H9 (cell line): Measurements from ENCODE around the gene IGF2R. TPM values are rescaled to one million over a fixed set of nuclear protein-coding genes. Genes with fewer than 3 reads are reported as not detected.

Experiments used
- DNase-seq: peaks from one replicate; pipeline ENCODE4 v3.0.0-alpha.2; 2017
- H2AFZ ChIP-seq: one replicate; pipeline ENCODE4 v1.6.1; 2013; ENCODE audit warnings: mild to moderate bottlenecking, low read length, control low read depth, moderate library complexity
- H2AK5ac ChIP-seq: 2 replicates; pipeline ENCODE4 v1.6.1; 2013; ENCODE audit warnings: low read length, control low read depth, mixed read lengths; ENCODE audit not compliant: insufficient read length
- H2BK120ac ChIP-seq: one replicate; pipeline ENCODE4 v1.6.1; 2013; ENCODE audit warnings: low read depth, mild to moderate bottlenecking, low read length, control low read depth, inconsistent platforms; ENCODE audit not compliant: poor library complexity, severe bottlenecking
- H2BK12ac ChIP-seq: 2 replicates; pipeline ENCODE4 v1.6.1; 2013; ENCODE audit warnings: low read length, control low read depth, mixed read lengths, low read depth; ENCODE audit not compliant: insufficient read length
- H2BK15ac ChIP-seq: 2 replicates; pipeline ENCODE4 v1.6.1; 2013; ENCODE audit warnings: low read depth, low read length, control low read depth
- H2BK20ac ChIP-seq: one replicate; pipeline ENCODE4 v1.6.1; 2013; ENCODE audit warnings: low read depth, mild to moderate bottlenecking, low read length, control low read depth, inconsistent platforms; ENCODE audit not compliant: poor library complexity, severe bottlenecking
- H2BK5ac ChIP-seq: 2 replicates; pipeline ENCODE4 v1.6.1; 2013; ENCODE audit warnings: low read length, control low read depth, mixed read lengths; ENCODE audit not compliant: insufficient read length
- H3K14ac ChIP-seq: 2 replicates; pipeline ENCODE4 v1.6.1; 2013; ENCODE audit warnings: low read length, control low read depth; ENCODE audit not compliant: insufficient read depth
- H3K18ac ChIP-seq: 2 replicates; pipeline ENCODE4 v1.6.1; 2013; ENCODE audit warnings: low read depth, mild to moderate bottlenecking, mixed read lengths, low read length, control low read depth; ENCODE audit not compliant: insufficient read length
- H3K23ac ChIP-seq: 2 replicates; pipeline ENCODE4 v1.6.1; 2013; ENCODE audit warnings: low read length, control low read depth, mixed read lengths, low read depth; ENCODE audit not compliant: insufficient read length
- H3K23me2 ChIP-seq: 2 replicates; pipeline ENCODE4 v1.6.1; 2013; ENCODE audit warnings: low read depth, mild to moderate bottlenecking, mixed read lengths, low read length, control low read depth; ENCODE audit not compliant: insufficient read length, poor library complexity, severe bottlenecking
- H3K27ac ChIP-seq: 2 replicates; pipeline ENCODE4 v1.5.1; 2013; ENCODE audit warnings: low read length, control low read depth, mixed read lengths, low read depth; ENCODE audit not compliant: insufficient read length
- H3K27me3 ChIP-seq: 2 replicates; pipeline ENCODE4 v1.6.1; 2013; ENCODE audit warnings: low read length, control low read depth, inconsistent platforms; ENCODE audit not compliant: insufficient read depth
- H3K4ac ChIP-seq: 2 replicates; pipeline ENCODE4 v1.6.1; 2013; ENCODE audit warnings: low read depth, mild to moderate bottlenecking, control low read depth, inconsistent platforms, low read length, moderate library complexity
- H3K4me1 ChIP-seq: 2 replicates; pipeline ENCODE4 v1.6.1; 2013; ENCODE audit warnings: low read length, control low read depth, inconsistent platforms; ENCODE audit not compliant: insufficient read depth
- H3K4me2 ChIP-seq: 2 replicates; pipeline ENCODE4 v1.6.1; 2013; ENCODE audit warnings: low read length, control low read depth, mixed read lengths; ENCODE audit not compliant: insufficient read length, insufficient read depth
- H3K56ac ChIP-seq: 2 replicates; pipeline ENCODE4 v1.6.1; 2013; ENCODE audit warnings: low read depth, mild to moderate bottlenecking, mixed read lengths, low read length, control low read depth; ENCODE audit not compliant: insufficient read length
- H3K79me1 ChIP-seq: 2 replicates; pipeline ENCODE4 v1.6.1; 2013; ENCODE audit warnings: low read depth, mild to moderate bottlenecking, moderate library complexity, low read length, control low read depth, inconsistent platforms; ENCODE audit not compliant: insufficient read depth, poor library complexity, severe bottlenecking
- H3K79me2 ChIP-seq: 2 replicates; pipeline ENCODE4 v1.6.1; 2013; ENCODE audit warnings: low read length, control low read depth, inconsistent platforms; ENCODE audit not compliant: insufficient read depth
- H3K9ac ChIP-seq: 2 replicates; pipeline ENCODE4 v1.6.1; 2013; ENCODE audit warnings: low read length, control low read depth, mixed read lengths; ENCODE audit not compliant: insufficient read length; ENCODE audit errors: extremely low read depth
- H3K9me3 ChIP-seq: one replicate; pipeline ENCODE4 v1.6.1; 2013; ENCODE audit warnings: low read depth, low read length, inconsistent platforms; ENCODE audit not compliant: control insufficient read depth
- H3T11ph ChIP-seq: one replicate; pipeline ENCODE4 v1.6.1; 2013; ENCODE audit warnings: mild to moderate bottlenecking, low read length, control low read depth, inconsistent platforms
- H4K20me1 ChIP-seq: one replicate; pipeline ENCODE4 v1.6.1; 2013; ENCODE audit not compliant: control insufficient read depth, insufficient read length, insufficient read depth
- H4K5ac ChIP-seq: 2 replicates; pipeline ENCODE4 v1.6.1; 2013; ENCODE audit warnings: low read depth, mild to moderate bottlenecking, mixed read lengths, low read length, control low read depth; ENCODE audit not compliant: insufficient read length
- H4K8ac ChIP-seq: replicated peaks from 2 replicates; pipeline ENCODE4 v1.6.1; 2013; ENCODE audit warnings: low read length, control low read depth, mixed read lengths, low read depth; ENCODE audit not compliant: insufficient read length
- H4K91ac ChIP-seq: 2 replicates; pipeline ENCODE4 v1.6.1; 2013; ENCODE audit warnings: low read depth, mild to moderate bottlenecking, moderate library complexity, mixed read lengths, low read length, control low read depth; ENCODE audit not compliant: insufficient read length
- H3K27ac Mint-ChIP-seq, 3 experiments: 2 replicates in 2 of 3; 3 replicates in 1 of 3; pipeline ENCODE4 v1.8.0; 2020 to 2021; ENCODE audit warnings: mixed read lengths in 3 of 3, mild to moderate bottlenecking in 1 of 3, moderate library complexity in 1 of 3
- H3K27me3 Mint-ChIP-seq: 2 replicates; pipeline ENCODE4 v1.8.0; 2021; ENCODE audit warnings: low read depth, mild to moderate bottlenecking, moderate library complexity, mixed read lengths
- H3K36me3 Mint-ChIP-seq, 3 experiments: 2 replicates in 2 of 3; 3 replicates in 1 of 3; pipeline ENCODE4 v1.8.0; 2020 to 2021; ENCODE audit warnings: low read depth in 3 of 3, mixed read lengths in 3 of 3; ENCODE audit not compliant: insufficient read depth in 1 of 3
- H3K4me1 Mint-ChIP-seq, 2 experiments: 2 replicates each; pipeline ENCODE4 v1.8.0; 2020; ENCODE audit warnings: mixed read lengths in 2 of 2
- H3K4me3 Mint-ChIP-seq, 2 experiments: 2 replicates in 1 of 2; 3 replicates in 1 of 2; pipeline ENCODE4 v1.8.0; 2020 to 2021; ENCODE audit warnings: mild to moderate bottlenecking in 2 of 2, mixed read lengths in 2 of 2, moderate library complexity in 1 of 2
- H3K9me3 Mint-ChIP-seq, 2 experiments: 2 replicates in 1 of 2; 3 replicates in 1 of 2; pipeline ENCODE4 v1.8.0; 2020; ENCODE audit warnings: mild to moderate bottlenecking in 2 of 2, mixed read lengths in 2 of 2, moderate library complexity in 1 of 2
- WGBS: extraction: QIAGEN DNeasy Blood & Tissue Kit; methylation state at CpG from one replicate; pipeline ENCODE4 v1.1.7; 2013; ENCODE audit warnings: missing lambda C conversion rate, low lambda C conversion rate, mixed read lengths; ENCODE audit not compliant: insufficient read length; ENCODE audit errors: extremely low coverage; 5-methylcytosine and 5-hydroxymethylcytosine counted together
- total RNA-seq: library from RNA; stranded (reverse); gene quantifications from 2 replicates; pipeline ENCODE4 v1.2.1, GENCODE V29; 2021
- TF ChIP-seq, protein P1 (sequence below): fragments of 200-600 bp; sonication (generic); conservative IDR thresholded peaks from 3 replicates; pipeline ENCODE4 v1.8.0; 2021; ENCODE audit warnings: antibody characterized with exemption, mild to moderate bottlenecking

The IGF2R gene
- total RNA-seq, 1 experiment from 2014 or later: 66.7 TPM

- peaks cover 35 to 50% (median 37%) of the 10 kb centered on the region in 3 experiments; a peak in 6 of 7 replicates for H3K36me3 Mint-ChIP-seq
- no peaks in the 10 kb centered on the region for H3K27me3 Mint-ChIP-seq
Observed at GRCh38 chr6:160106010-160106409, 137.1 kb downstream of the IGF2R start.

More at GRCh38 chr6:160106010-160106409, 137.1 kb downstream of the IGF2R start:
- TF ChIP-seq, protein P1, sequence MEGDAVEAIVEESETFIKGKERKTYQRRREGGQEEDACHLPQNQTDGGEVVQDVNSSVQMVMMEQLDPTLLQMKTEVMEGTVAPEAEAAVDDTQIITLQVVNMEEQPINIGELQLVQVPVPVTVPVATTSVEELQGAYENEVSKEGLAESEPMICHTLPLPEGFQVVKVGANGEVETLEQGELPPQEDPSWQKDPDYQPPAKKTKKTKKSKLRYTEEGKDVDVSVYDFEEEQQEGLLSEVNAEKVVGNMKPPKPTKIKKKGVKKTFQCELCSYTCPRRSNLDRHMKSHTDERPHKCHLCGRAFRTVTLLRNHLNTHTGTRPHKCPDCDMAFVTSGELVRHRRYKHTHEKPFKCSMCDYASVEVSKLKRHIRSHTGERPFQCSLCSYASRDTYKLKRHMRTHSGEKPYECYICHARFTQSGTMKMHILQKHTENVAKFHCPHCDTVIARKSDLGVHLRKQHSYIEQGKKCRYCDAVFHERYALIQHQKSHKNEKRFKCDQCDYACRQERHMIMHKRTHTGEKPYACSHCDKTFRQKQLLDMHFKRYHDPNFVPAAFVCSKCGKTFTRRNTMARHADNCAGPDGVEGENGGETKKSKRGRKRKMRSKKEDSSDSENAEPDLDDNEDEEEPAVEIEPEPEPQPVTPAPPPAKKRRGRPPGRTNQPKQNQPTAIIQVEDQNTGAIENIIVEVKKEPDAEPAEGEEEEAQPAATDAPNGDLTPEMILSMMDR: no peak
- no peak overlapping the region for H2BK20ac ChIP-seq
- H3K14ac ChIP-seq: no peak overlapping the region
- no peaks in the 10 kb centered on the region for H4K20me1 ChIP-seq
- H4K91ac ChIP-seq: no peak overlapping the region
- no peak overlapping the region for H3K18ac ChIP-seq
- no peak overlapping the region for H4K5ac ChIP-seq
- no peak overlapping the region for H2AK5ac ChIP-seq
- H3K4me2 ChIP-seq: no peak overlapping the region
- no peak overlapping the region for H2BK120ac ChIP-seq
- H4K8ac ChIP-seq: no peak overlapping the region
- Mint-ChIP-seq H3K27ac (no peak overlapping the region), H3K9me3 (no peaks in the 10 kb centered on the region), H3K4me3 (no peak overlapping the region), H3K4me1 (peaks cover 4 to 5% of the 10 kb centered on the region in 2 experiments; a peak in 3 of 4 replicates)
- no peak overlapping the region for H3K56ac ChIP-seq
- no peak overlapping the region for H2BK5ac ChIP-seq
- H3K79me2 ChIP-seq: no peaks in the 10 kb centered on the region
- H3K4ac ChIP-seq: no peak overlapping the region
- peaks cover 2% of the 10 kb centered on the region; the same call in 1 of the 2 replicates for H3K4me1 ChIP-seq
- H3K23me2 ChIP-seq: no peaks in the 10 kb centered on the region
- no peak overlapping the region for H2BK12ac ChIP-seq
- H2AFZ ChIP-seq: no peak overlapping the region
- WGBS: no CpG with 5 or more reads among the region's 14 CpGs
- H3K23ac ChIP-seq: no peak overlapping the region
- H2BK15ac ChIP-seq: no peak overlapping the region
- H3K9me3 ChIP-seq: no peaks in the 10 kb centered on the region
- H3T11ph ChIP-seq: no peak overlapping the region
- no peak overlapping the region for H3K9ac ChIP-seq
- no peaks in the 10 kb centered on the region for H3K79me1 ChIP-seq
- no peak overlapping the region for H3K27ac ChIP-seq
- no peaks in the 10 kb centered on the region for H3K27me3 ChIP-seq
- no peak for DNase-seq
